ENCODE data around the gene CACHD1.
A peak's percentile ranks its signal among the peaks of the same experiment; 100 is the strongest.

CACHD1 gene

GRCh38 chr1:64525116-64525686 lies 55.3 kb downstream of the CACHD1 start:
- no peak for DNase-seq

GRCh38 chr1:64526312-64526711 lies 56.4 kb downstream of the CACHD1 start:
- no peak for DNase-seq

- DNase-seq, result no peak
These were observed 57.2 kb downstream of the CACHD1 start for GRCh38 chr1:64527165-64527564.

- no peak for DNase-seq
These were observed 57.9 kb downstream of the CACHD1 start for GRCh38 chr1:64527786-64528185.

- no peak for DNase-seq
These were observed 61.2 kb downstream of the CACHD1 start for GRCh38 chr1:64530969-64531692.

GRCh38 chr1:64532646-64533045 lies 62.7 kb downstream of the CACHD1 start:
- no peak for DNase-seq

- DNase-seq, result no peak
These were observed 66.3 kb downstream of the CACHD1 start for GRCh38 chr1:64535938-64536835.

- DNase-seq, result no peak
These were observed 67.0 kb downstream of the CACHD1 start for GRCh38 chr1:64536836-64537490.

- no peak for DNase-seq
These were observed 68.0 kb downstream of the CACHD1 start for GRCh38 chr1:64537942-64538341.

- no peak for DNase-seq
These were observed 68.5 kb downstream of the CACHD1 start for GRCh38 chr1:64538389-64538788.

- DNase-seq, result no peak
These were observed 69.4 kb downstream of the CACHD1 start for GRCh38 chr1:64539289-64539688.

GRCh38 chr1:64539781-64540218 lies 69.9 kb downstream of the CACHD1 start:
- DNase-seq, result no peak

- DNase-seq, result no peak
These were observed 70.4 kb downstream of the CACHD1 start for GRCh38 chr1:64540265-64540791.

- DNase-seq, result no peak
These were observed 72.2 kb downstream of the CACHD1 start for GRCh38 chr1:64542118-64542517.

GRCh38 chr1:64543831-64544230 lies 73.9 kb downstream of the CACHD1 start:
- DNase-seq, result no peak

- DNase-seq, result no peak
These were observed 75.4 kb downstream of the CACHD1 start for GRCh38 chr1:64545118-64545843.

GRCh38 chr1:64546013-64546412 lies 76.1 kb downstream of the CACHD1 start:
- DNase-seq, result no peak

GRCh38 chr1:64549464-64550239 lies 79.7 kb downstream of the CACHD1 start:
- DNase-seq, result no peak

GRCh38 chr1:64550510-64550909 lies 80.6 kb downstream of the CACHD1 start:
- DNase-seq, result peak; percentile 42

GRCh38 chr1:64550946-64551605 lies 81.1 kb downstream of the CACHD1 start:
- no peak for DNase-seq

GRCh38 chr1:64553285-64553684 lies 83.4 kb downstream of the CACHD1 start:
- no peak for DNase-seq
